Medulla oblongata (tissue), 1 donor: Measurements from ENCODE around the gene WRNIP1.

Experiments used
- DNase-seq: peaks from one replicate; pipeline ENCODE4 v3.0.0-alpha.2; 2015; ENCODE audit errors: extremely low spot score

The WRNIP1 gene

GRCh38 chr6:2765166-2765895, at the start of gene WRNIP1:
Gene WRNIP1, plus strand, starts transcription at chr6:2765393. Its CDS starts 230 bp downstream, at chr6:2765623.
- peak; percentile 99 for DNase-seq

- no peak for DNase-seq
These were observed 49.5 kb upstream of the WRNIP1 start for GRCh38 chr6:2715737-2716136.

- DNase-seq = no peak
These were observed 48.1 kb upstream of the WRNIP1 start for GRCh38 chr6:2716936-2717700.

GRCh38 chr6:2718334-2719092, 46.7 kb upstream of the WRNIP1 start:
- DNase-seq = no peak

GRCh38 chr6:2719093-2719455, 46.1 kb upstream of the WRNIP1 start:
- no peak for DNase-seq

- DNase-seq = no peak
These were observed 44.0 kb upstream of the WRNIP1 start for GRCh38 chr6:2721219-2721618.

GRCh38 chr6:2725364-2725988, 39.7 kb upstream of the WRNIP1 start:
- no peak for DNase-seq

GRCh38 chr6:2725999-2726567, 39.1 kb upstream of the WRNIP1 start:
- peak; percentile 51 for DNase-seq

GRCh38 chr6:2729921-2730320, 35.3 kb upstream of the WRNIP1 start:
- DNase-seq = no peak

GRCh38 chr6:2730353-2731107, 34.7 kb upstream of the WRNIP1 start:
- peak; percentile 77 for DNase-seq

GRCh38 chr6:2731281-2731909, 33.8 kb upstream of the WRNIP1 start:
- DNase-seq = no peak

- no peak for DNase-seq
These were observed 32.6 kb upstream of the WRNIP1 start for GRCh38 chr6:2732503-2733089.

GRCh38 chr6:2733324-2733723, 31.9 kb upstream of the WRNIP1 start:
- DNase-seq = peak; percentile 85

GRCh38 chr6:2733736-2734480, 31.3 kb upstream of the WRNIP1 start:
- no peak for DNase-seq

GRCh38 chr6:2734488-2735166, 30.6 kb upstream of the WRNIP1 start:
- DNase-seq = no peak

GRCh38 chr6:2737885-2738284, 27.3 kb upstream of the WRNIP1 start:
- no peak for DNase-seq

- peak; percentile 89 for DNase-seq
These were observed 26.7 kb upstream of the WRNIP1 start for GRCh38 chr6:2738373-2738979.

- no peak for DNase-seq
These were observed 25.9 kb upstream of the WRNIP1 start for GRCh38 chr6:2739335-2739734.
